Vagina (tissue), 2 donors: ENCODE results near the gene PRKCB. TPM values are rescaled to one million over a fixed set of nuclear protein-coding genes. Genes with fewer than 3 reads are reported as not detected.
"Not testable (repeated sequence)": the region's sequence is repeated elsewhere in the genome, so short reads cannot be mapped to it uniquely, and the experiment has no call there.

Source experiments
- DNase-seq, 2 donors: peaks; one replicate each; pipeline ENCODE4 v3.0.0-alpha.2; 2017; ENCODE audit errors: extremely low spot score in 2 of 2
- H3K27ac ChIP-seq: fragments of 200-600 bp; sonication (generic); one replicate; pipeline ENCODE4 v1.5.1; 2019
- H3K27me3 ChIP-seq: fragments of 200-600 bp; sonication (generic); one replicate; pipeline ENCODE4 v1.5.1; 2019
- H3K36me3 ChIP-seq, 2 donors: fragments of 200-600 bp; sonication (generic); one replicate each; pipeline ENCODE4 v1.5.1; 2017 to 2019
- H3K4me1 ChIP-seq: fragments of 200-600 bp; sonication (generic); one replicate; pipeline ENCODE4 v1.5.1; 2019
- H3K4me3 ChIP-seq, 2 donors: fragments of 200-600 bp; sonication (generic); 1 replicate in 1 of 2; 2 replicates in 1 of 2; pipeline ENCODE4 v1.5.1; 2016 to 2019
- H3K9me3 ChIP-seq: fragments of 200-600 bp; sonication (generic); one replicate; pipeline ENCODE4 v1.5.1; 2019
- POLR2A ChIP-seq, 2 donors: fragments of 450-650 bp; IDR thresholded peaks; one replicate each; pipeline ENCODE4 v1.6.1; 2017; ENCODE audit warnings: antibody characterized with exemption in 2 of 2, mild to moderate bottlenecking in 2 of 2, moderate library complexity in 2 of 2
- POLR2AphosphoS5 ChIP-seq, 2 donors: sonication (generic); formaldehyde crosslinking; IDR thresholded peaks; one replicate each; pipeline ENCODE4 v1.9.0; 2017; ENCODE audit warnings: antibody characterized with exemption in 2 of 2, mild to moderate bottlenecking in 2 of 2, low read depth in 1 of 2; ENCODE audit not compliant: insufficient read depth in 1 of 2
- intact Hi-C: fragments of 100-400 bp; cut with DNase I; formaldehyde crosslinking; loops from one replicate; pipeline ENCODE4 v1.15.1; 2023
- total RNA-seq: library from RNA; depleted of rRNA; stranded (reverse); fragments of >200 nt; gene quantifications from one replicate; pipeline ENCODE4 v1.2.3, GENCODE V29; 2016
- TF ChIP-seq, protein P1 (sequence below), 3 experiments: fragments of 450-650 bp in 2 of 3; fragments of 200-600 bp in 1 of 3; sonication (generic) in 1 of 3; IDR thresholded peaks; one replicate each; pipeline ENCODE4 v1.5.1; 2017 to 2019; ENCODE audit warnings: antibody characterized with exemption in 3 of 3, mild to moderate bottlenecking in 2 of 3, moderate library complexity in 2 of 3

The PRKCB gene
- total RNA-seq, 1 donor from 2014 or later = 9.1 TPM

DNA sequence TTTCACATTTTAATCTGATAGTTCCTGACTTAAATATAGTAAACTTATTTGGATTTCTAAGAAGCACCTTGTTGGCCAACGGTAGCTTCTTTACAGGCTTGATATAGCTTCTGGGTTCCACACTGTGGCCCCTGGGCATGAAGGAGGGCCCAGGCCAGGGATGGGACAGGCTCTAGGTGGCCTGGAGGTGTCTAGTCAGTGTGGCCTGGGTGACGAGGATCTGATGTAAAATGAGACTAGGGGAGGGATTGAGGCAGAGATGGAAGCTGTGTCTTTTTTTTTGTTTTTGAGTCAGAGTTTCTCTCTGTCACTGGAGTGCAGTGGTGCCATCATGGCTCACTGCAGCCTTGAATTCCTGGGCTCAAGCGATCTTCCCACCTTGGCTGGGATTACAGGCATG lies 187.0 kb downstream of the PRKCB start:
- intact Hi-C loops = no loop called here
- Histone ChIP-seq H3K4me3 (no peak overlapping the region), H3K4me1 (no peaks in the 10 kb centered on the region), H3K27ac (no peak overlapping the region), H3K9me3 (no peaks in the 10 kb centered on the region), H3K27me3 (no peaks in the 10 kb centered on the region), H3K36me3 (no peaks in the 10 kb centered on the region)
- TF ChIP-seq POLR2A (IDR thresholded peaks at IDR 0.05) (no peak), POLR2AphosphoS5 (IDR thresholded peaks at IDR 0.05; ENCODE audit: insufficient read depth in 1 of 2, low read depth in 1 of 2) (no peak)
- TF ChIP-seq, protein P1, sequence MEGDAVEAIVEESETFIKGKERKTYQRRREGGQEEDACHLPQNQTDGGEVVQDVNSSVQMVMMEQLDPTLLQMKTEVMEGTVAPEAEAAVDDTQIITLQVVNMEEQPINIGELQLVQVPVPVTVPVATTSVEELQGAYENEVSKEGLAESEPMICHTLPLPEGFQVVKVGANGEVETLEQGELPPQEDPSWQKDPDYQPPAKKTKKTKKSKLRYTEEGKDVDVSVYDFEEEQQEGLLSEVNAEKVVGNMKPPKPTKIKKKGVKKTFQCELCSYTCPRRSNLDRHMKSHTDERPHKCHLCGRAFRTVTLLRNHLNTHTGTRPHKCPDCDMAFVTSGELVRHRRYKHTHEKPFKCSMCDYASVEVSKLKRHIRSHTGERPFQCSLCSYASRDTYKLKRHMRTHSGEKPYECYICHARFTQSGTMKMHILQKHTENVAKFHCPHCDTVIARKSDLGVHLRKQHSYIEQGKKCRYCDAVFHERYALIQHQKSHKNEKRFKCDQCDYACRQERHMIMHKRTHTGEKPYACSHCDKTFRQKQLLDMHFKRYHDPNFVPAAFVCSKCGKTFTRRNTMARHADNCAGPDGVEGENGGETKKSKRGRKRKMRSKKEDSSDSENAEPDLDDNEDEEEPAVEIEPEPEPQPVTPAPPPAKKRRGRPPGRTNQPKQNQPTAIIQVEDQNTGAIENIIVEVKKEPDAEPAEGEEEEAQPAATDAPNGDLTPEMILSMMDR (IDR thresholded peaks at IDR 0.05) = no peak
- DNase-seq = no peak

DNA sequence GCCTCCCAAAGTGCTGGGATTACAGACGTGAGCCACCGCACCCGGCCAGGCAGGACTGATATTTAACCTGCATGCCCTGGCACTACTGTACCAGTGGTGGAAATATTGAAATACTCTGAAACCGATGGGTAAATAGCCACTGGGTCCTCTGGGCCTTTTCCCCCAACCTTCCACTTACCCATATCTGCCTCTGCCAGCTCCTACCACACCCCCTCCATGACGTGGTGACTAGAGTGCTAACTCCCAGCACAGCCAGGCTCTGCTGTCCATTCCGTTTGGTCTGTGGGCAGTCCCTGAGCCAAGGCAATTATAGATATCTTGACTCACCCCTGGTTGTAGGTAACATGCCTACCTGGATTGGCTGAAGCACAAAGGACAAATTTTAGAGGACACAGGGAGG lies 187.8 kb downstream of the PRKCB start:
- H3K4me3 ChIP-seq = no peak overlapping the region
- H3K36me3 ChIP-seq = no peaks in the 10 kb centered on the region
- H3K27me3 ChIP-seq = no peaks in the 10 kb centered on the region
- H3K4me1 ChIP-seq = no peaks in the 10 kb centered on the region
- no peaks in the 10 kb centered on the region for H3K9me3 ChIP-seq
- TF ChIP-seq, protein P1 (IDR thresholded peaks at IDR 0.05) = no peak
- TF ChIP-seq POLR2A (IDR thresholded peaks at IDR 0.05) (no peak), POLR2AphosphoS5 (IDR thresholded peaks at IDR 0.05; ENCODE audit: insufficient read depth in 1 of 2, low read depth in 1 of 2) (no peak)
- no peak overlapping the region for H3K27ac ChIP-seq
- no peak for DNase-seq
- intact Hi-C loops = no loop called here

DNA sequence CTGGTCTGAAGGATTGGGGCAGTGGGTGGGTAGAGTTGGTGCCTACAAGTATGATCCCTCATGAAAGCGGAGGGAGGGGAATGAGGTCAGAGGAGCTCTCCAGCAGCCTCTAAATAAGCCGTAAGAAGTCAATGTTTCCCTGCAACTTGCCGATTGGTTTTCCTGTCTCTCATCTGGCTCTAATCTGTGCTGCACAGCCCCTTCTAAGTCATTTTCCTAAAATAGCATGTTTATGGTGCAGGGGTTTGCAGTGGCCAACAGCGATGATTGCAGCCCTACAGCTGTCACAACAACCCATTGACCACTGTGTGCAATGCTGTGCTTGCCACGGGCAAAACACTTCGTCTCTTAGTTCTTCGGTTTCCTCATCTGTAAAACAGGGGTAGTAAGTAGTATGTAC lies 189.2 kb downstream of the PRKCB start:
- H3K4me1 ChIP-seq = no peaks in the 10 kb centered on the region
- no peaks in the 10 kb centered on the region for H3K27me3 ChIP-seq
- H3K4me3 ChIP-seq = no peak overlapping the region
- no peaks in the 10 kb centered on the region for H3K9me3 ChIP-seq
- H3K27ac ChIP-seq = no peak overlapping the region
- intact Hi-C loops = no loop called here
- TF ChIP-seq POLR2A (IDR thresholded peaks at IDR 0.05) (no peak), POLR2AphosphoS5 (IDR thresholded peaks at IDR 0.05; ENCODE audit: insufficient read depth in 1 of 2, low read depth in 1 of 2) (no peak)
- TF ChIP-seq, protein P1 (IDR thresholded peaks at IDR 0.05) = no peak
- H3K36me3 ChIP-seq = no peaks in the 10 kb centered on the region
- DNase-seq = no peak

DNA sequence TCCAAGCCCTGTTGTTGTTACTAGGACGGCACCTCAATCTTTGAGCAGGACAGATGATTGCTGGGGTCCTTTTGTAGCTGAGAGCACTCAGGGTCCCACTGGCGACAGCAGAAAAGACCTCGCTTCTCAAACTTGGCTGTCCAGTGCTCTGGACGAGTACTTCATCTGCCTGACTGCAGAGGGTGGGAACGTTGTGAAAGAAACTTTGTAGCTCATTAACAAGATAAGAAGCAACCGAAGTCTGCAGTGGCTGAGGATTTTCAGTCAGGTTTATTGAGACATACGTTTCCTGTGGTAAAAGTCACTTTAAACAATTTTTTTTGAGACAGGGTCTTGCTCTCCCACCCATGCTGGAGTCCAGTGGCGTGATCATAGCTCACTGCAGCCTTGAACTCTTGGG lies 191.7 kb downstream of the PRKCB start:
- Histone ChIP-seq H3K36me3 (no peaks in the 10 kb centered on the region), H3K9me3 (no peaks in the 10 kb centered on the region), H3K27ac (no peak overlapping the region), H3K4me3 (no peak overlapping the region), H3K27me3 (no peaks in the 10 kb centered on the region), H3K4me1 (no peaks in the 10 kb centered on the region)
- TF ChIP-seq POLR2A (IDR thresholded peaks at IDR 0.05) (no peak), POLR2AphosphoS5 (IDR thresholded peaks at IDR 0.05; ENCODE audit: insufficient read depth in 1 of 2, low read depth in 1 of 2) (no peak)
- TF ChIP-seq, protein P1 (IDR thresholded peaks at IDR 0.05) = no peak
- no peak for DNase-seq
- intact Hi-C loops = no loop called here

DNA sequence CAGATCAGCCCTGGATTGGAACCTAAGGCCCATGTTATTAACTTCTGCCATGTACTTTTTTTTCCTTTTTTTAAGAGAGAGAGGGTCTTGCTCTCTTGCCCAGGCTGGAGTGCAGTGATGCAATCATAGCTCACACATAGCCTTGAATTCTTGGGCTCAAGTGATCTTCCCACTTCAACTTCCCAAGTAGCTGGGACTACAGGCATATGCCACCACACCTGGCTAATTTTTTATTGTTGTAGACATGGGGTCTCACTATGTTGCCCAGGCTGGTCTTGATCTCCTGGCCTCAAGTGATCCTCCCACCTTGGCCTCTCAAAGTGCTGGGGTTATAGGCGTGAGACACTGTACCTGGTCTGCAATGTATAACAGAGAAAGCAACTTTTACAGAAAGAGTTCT lies 194.1 kb downstream of the PRKCB start:
- H3K4me3 ChIP-seq, intact Hi-C loops, H3K4me1 ChIP-seq, H3K36me3 ChIP-seq, H3K27ac ChIP-seq, H3K27me3 ChIP-seq, DNase-seq, H3K9me3 ChIP-seq: not testable (repeated sequence)
